GM19025 (cell line): ENCODE results near the gene RASA2.
"Not testable (repeated sequence)": the region's sequence is repeated elsewhere in the genome, so short reads cannot be mapped to it uniquely, and the experiment has no call there.

Experiments
- ATAC-seq: cut with Tn5 transposase; IDR thresholded peaks from one replicate; pipeline ENCODE4 v1.9.1; 2021; ENCODE audit warnings: mild to moderate bottlenecking, low read depth, moderate library complexity; ENCODE audit not compliant: unreplicated experiment

The RASA2 gene

GRCh38 chr3:141561426-141562034, 74.7 kb downstream of the RASA2 start:
- no peak for ATAC-seq

- ATAC-seq = no peak
Measured at GRCh38 chr3:141564241-141564640, 77.4 kb downstream of the RASA2 start.

- ATAC-seq = no peak
Measured at GRCh38 chr3:141570068-141570467, 83.2 kb downstream of the RASA2 start.

DNA sequence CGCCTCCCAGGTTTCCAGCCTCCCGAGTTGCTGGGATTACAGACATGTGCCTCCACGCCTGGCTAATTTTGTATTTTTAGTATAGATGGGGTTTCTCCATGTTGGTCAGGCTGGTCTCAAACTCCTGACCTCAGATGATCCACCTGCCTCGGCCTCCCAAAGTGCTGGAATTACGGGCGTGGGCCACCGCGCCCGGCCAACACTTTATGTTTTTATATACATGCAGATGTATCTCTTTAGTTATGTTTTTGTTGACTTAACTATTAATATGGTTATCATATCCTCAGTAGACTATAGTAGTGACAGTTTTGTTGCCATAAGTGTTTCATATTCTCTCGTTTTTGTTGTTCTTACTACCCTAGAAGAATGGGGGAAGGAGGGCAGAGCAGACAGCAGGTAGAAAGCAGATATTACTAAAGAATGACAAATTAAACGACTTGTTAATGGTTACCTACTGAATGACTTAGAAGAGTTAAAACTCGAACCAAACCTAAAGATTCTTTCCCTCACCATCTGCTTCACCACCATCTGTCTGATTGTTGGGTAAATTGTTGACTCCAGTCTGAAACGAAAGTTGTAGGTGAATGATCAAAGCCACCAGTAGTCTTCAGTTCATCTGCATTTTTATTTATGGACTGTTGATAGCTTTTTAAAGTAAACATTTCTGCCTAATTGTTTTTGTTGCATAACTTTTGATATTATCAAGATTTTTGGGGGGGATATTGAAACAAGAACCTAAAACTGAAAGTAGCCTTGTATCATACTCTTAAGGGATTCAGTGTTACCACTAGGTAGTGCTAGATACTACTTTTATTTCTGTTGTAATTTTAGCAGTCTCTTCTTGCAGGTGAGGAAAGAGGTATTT, 89.3 kb downstream of the RASA2 start:
- ATAC-seq = peak; percentile 58

DNA sequence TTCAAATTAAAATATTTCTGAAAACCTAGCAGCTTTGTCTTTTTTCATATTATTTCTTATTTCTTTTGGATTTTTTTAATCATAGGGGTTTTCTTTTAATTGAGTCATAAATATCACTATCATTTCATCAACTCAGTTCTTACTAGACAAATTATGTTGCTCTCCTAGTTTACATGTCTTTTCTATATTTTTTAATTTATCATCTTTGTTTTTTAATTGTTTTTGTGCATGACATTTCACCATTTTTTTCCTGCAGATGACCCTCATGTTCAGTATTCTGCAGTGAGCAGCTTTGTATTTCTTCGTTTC, 89.9 kb downstream of the RASA2 start:
- ATAC-seq = no peak

GRCh38 chr3:141578202-141578973, 91.6 kb downstream of the RASA2 start:
- no peak for ATAC-seq

DNA sequence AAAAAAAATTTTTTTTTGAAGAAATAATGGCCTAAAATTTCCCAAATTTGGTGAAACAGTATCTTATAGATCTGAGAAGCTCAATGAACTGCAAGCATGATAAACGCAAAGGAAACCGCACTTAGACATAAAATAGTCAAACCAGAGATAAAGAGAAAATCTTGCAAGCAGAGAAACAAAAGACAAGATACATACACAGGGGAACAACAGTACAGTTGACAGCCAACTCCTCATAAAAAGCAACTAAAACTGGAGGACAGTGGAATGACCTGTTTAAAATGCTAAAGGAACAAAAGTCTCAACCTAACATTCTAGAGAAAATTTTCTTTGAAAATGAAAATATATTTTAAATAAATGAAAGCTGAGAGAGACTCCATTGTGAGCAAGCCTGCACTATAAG, 107.5 kb downstream of the RASA2 start:
- ATAC-seq = no peak

DNA sequence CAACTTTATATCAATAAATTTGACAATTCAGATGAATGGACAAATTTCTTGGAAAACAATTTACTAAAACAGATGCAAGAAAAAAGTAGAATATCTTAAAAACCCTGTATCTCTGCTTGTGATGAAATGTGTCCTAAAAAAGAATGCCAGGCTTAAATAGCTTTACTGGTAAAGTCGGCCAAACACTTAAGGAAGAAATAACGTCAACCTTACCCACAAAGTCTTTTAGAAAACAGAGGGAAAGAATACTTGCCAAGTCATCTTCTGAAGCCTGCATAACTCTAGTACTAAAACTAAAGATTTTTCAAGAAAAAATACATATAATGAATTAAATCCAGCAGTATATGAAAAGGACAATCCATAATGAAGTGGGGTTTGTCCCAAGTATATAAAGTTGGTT, 111.1 kb downstream of the RASA2 start:
- no peak for ATAC-seq

GRCh38 chr3:141600331-141600730, 113.5 kb downstream of the RASA2 start:
- ATAC-seq = no peak

DNA sequence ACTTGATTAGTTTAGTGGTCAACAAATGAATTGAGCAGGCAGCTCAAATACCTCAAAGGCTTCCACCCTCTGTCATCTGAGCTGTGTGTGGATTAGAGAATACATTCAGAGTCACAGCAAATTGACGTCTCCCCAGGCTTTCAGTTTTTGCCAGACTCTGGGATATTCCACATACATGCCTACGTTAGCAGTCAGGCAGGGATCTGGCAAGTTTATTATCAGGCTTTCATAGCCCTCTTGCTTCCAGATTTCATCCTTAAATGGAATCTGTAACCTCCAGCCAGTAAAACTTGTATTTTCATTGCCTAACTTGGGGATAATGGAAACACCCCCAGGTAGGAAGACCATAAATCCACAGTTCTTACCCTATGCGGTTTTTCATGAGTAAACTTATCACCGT, 115.9 kb downstream of the RASA2 start:
- no peak for ATAC-seq

DNA sequence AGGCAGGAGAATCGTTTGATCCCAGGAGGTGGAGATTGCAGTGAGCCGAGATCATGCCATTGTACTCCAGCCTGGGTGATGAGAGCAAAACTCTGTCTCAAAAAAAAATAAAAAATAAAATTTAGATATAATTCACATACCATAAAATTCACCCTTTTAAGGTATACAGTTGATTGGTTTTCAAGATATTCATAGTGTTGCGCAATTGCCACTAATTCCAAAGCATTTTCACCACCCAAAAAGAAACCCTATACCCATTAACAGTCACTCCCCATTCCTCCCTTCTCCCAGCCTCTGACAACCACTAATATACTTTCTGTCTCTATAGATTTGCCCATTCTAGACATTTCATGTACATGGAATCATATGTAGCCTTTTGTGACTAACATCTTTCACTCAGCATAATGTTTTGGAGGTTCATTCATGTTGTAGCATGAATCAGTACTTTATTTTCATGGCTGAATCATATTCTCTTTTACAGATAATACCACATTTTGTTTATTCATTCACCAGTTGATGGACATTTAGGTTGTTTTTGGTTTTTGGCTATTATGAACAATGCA, 116.7 kb downstream of the RASA2 start:
- ATAC-seq = no peak

- ATAC-seq = no peak
Measured at GRCh38 chr3:141605883-141606282, 119.1 kb downstream of the RASA2 start.

DNA sequence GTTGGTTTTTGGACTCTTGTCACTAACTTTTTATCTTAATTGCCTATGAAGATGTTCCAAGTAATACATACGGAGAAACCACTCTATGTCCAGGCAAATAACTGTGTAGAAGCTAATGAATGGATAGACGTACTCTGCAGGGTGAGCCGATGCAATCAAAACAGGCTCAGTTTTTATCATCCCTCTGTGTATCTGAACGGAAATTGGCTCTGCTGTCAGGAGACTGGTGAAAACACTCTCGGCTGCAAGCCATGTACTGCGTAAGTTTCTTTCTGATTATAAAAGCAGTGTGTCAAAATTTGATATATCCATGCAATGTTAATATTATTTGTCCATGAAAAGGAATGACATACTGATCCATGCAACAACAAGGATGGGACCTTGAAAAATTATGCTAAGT, 121.6 kb downstream of the RASA2 start:
- ATAC-seq = no peak

GRCh38 chr3:141610939-141611338, 124.1 kb downstream of the RASA2 start:
- no peak for ATAC-seq

DNA sequence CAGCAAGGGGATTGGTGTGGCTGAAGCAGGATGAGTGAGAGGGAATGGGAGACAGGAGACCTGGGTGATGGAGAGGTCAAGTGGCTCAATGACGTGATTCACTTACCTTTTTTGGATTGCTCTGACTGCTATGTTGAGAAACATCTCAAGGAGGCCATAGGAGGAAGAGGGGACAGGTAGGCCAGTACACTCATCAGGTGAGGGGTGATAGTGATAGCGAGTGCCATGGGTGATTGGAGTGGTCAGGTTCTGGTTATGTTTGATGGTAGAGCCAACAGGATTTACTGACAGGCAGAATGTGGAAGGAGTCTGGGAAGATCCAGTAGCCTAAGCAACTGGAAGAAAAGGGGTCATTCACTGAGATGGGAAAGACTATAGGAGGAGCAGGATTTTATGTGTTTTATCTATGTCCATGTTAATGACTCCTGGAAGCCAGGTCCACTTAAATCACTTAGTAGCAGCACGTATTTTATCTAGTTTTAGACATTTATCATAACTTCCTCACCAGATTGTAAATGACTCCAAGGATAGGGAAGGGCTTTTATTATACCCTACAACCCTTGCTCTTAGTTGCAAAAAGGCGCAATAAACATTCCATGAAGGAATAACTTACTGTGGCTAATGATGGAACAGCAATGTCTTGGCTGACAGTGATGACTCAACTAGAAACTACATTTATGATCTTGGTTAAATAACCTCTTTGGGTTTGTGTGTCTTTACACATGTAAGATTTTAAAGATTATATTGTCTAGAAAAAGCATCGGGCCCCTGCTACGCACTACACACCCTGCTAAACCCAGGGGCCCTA, 131.5 kb downstream of the RASA2 start:
- no peak for ATAC-seq

DNA sequence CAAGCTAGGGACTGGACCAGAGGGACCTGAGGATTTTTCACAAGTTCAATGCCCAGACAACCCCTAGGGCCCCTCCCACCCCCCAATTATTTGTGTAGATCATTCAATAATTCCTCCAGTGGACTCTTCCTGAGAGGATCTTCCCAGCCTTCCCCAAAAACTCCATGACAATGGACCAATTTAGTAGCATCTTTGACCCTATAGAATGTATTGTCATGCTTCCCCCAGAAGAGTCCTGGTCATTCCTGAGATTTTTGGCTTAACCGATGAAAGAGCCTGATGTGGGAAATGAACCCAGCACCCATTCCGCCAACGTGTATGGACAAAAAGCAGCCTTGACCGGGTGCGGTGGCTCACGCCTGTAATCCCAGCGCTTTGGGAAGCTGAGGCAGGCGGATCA, 132.1 kb downstream of the RASA2 start:
- no peak for ATAC-seq

- no peak for ATAC-seq
Measured at GRCh38 chr3:141619450-141619849, 132.6 kb downstream of the RASA2 start.

DNA sequence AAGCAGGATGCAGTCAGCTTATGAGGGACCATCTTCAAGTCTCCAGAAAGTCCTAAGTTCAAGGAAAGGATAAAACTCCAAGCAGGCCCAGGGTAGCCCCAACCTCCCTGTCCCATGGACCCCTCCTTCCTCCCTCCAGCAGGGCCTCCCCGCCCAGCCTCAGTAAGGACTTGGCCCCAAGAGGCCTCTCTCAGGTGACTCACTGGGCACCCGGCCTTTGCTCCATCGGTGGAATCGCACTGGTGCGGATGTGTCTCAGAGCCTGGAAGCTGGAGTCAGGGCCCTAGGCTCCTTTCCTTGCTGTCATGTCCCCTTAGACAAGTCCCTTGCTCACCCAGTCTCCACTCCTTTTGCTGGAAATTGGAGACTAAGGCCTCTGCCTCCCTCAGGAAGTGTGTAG, 136.9 kb downstream of the RASA2 start:
- ATAC-seq = no peak

- ATAC-seq = no peak
Measured at GRCh38 chr3:141625506-141625905, 138.7 kb downstream of the RASA2 start.

GRCh38 chr3:141628334-141628733, 141.5 kb downstream of the RASA2 start:
- ATAC-seq = not testable (repeated sequence)
